AG09309 (cell line): ENCODE data around the gene CNGB1.
"Not testable (repeated sequence)": the region's sequence is repeated elsewhere in the genome, so short reads cannot be mapped to it uniquely, and the experiment has no call there.

ENCODE experiments used
- DNase-seq: peaks from one replicate; pipeline ENCODE4 v3.0.0-alpha.2; 2010; ENCODE audit warnings: low read depth
- H3K4me3 ChIP-seq: 2 replicates; pipeline ENCODE4 v1.5.1; 2011; ENCODE audit warnings: mild to moderate bottlenecking, low read depth, low read length, moderate library complexity; ENCODE audit not compliant: control insufficient read depth
- CTCF ChIP-seq: IDR thresholded peaks from 2 replicates; pipeline ENCODE4 v1.5.1; 2011; ENCODE audit warnings: mild to moderate bottlenecking, low read depth, low read length, inconsistent platforms; ENCODE audit not compliant: insufficient read depth, control insufficient read depth; ENCODE audit errors: missing control alignments

The CNGB1 gene

GRCh38 chr16:57899771-57900661 is 70.9 kb downstream of the CNGB1 start:
- peak; percentile 11 for DNase-seq
- no peak overlapping the region for H3K4me3 ChIP-seq
- peak; percentile 88 for TF ChIP-seq CTCF

- DNase-seq: no peak
- no peak overlapping the region for H3K4me3 ChIP-seq
- TF ChIP-seq CTCF: no peak
These were observed 72.0 kb downstream of the CNGB1 start for GRCh38 chr16:57898961-57899360.

GRCh38 chr16:57897996-57898395 is 72.9 kb downstream of the CNGB1 start:
- H3K4me3 ChIP-seq: no peak overlapping the region
- no peak for TF ChIP-seq CTCF
- DNase-seq: no peak

GRCh38 chr16:57897053-57897784 is 73.7 kb downstream of the CNGB1 start:
- no peak overlapping the region for H3K4me3 ChIP-seq
- DNase-seq: no peak
- no peak for TF ChIP-seq CTCF

GRCh38 chr16:57895081-57895547 is 75.8 kb downstream of the CNGB1 start:
- H3K4me3 ChIP-seq, DNase-seq: not testable (repeated sequence)

GRCh38 chr16:57894390-57895080 is 76.4 kb downstream of the CNGB1 start:
- no peak for DNase-seq
- no peak overlapping the region for H3K4me3 ChIP-seq
- no peak for TF ChIP-seq CTCF
